NCI-H128 (cell line): ENCODE measurements around the gene DLGAP1.
A peak's percentile ranks its signal among the peaks of the same experiment; 100 is the strongest.

Experiments used
- DNase-seq: peaks from one replicate; lab custom pipeline; 2025; ENCODE audit not compliant: unreplicated experiment; lab: John Stamatoyannopoulos, UW

DLGAP1 gene

GRCh38 chr18:3526421-3527354 lies 928.4 kb downstream of the DLGAP1 start:
- peak; percentile 88 for DNase-seq

- no peak for DNase-seq
These were observed 929.2 kb downstream of the DLGAP1 start for GRCh38 chr18:3525870-3526420.

- no peak for DNase-seq
These were observed 930.4 kb downstream of the DLGAP1 start for GRCh38 chr18:3524706-3525105.

- no peak for DNase-seq
These were observed 934.6 kb downstream of the DLGAP1 start for GRCh38 chr18:3520230-3521085.

GRCh38 chr18:3514312-3515216 lies 940.5 kb downstream of the DLGAP1 start:
- no peak for DNase-seq

- DNase-seq: no peak
These were observed 941.6 kb downstream of the DLGAP1 start for GRCh38 chr18:3513481-3513880.

GRCh38 chr18:3511980-3512379 lies 943.1 kb downstream of the DLGAP1 start:
- DNase-seq: no peak

GRCh38 chr18:3510896-3511295 lies 944.2 kb downstream of the DLGAP1 start:
- DNase-seq: no peak

- DNase-seq: no peak
These were observed 945.1 kb downstream of the DLGAP1 start for GRCh38 chr18:3510024-3510423.

GRCh38 chr18:3508576-3509549 lies 946.2 kb downstream of the DLGAP1 start:
- DNase-seq: peak; percentile 69

GRCh38 chr18:3504637-3505036 lies 950.5 kb downstream of the DLGAP1 start:
- DNase-seq: no peak

- DNase-seq: no peak
These were observed 952.5 kb downstream of the DLGAP1 start for GRCh38 chr18:3502650-3503049.

GRCh38 chr18:3500016-3500415 lies 955.1 kb downstream of the DLGAP1 start:
- DNase-seq: no peak

- no peak for DNase-seq
These were observed 955.6 kb downstream of the DLGAP1 start for GRCh38 chr18:3499501-3499900.

GRCh38 chr18:3498698-3499471 lies 956.2 kb downstream of the DLGAP1 start:
- DNase-seq: no peak

- DNase-seq: no peak
These were observed 959.2 kb downstream of the DLGAP1 start for GRCh38 chr18:3495691-3496430.

GRCh38 chr18:3494569-3494968 lies 960.5 kb downstream of the DLGAP1 start:
- no peak for DNase-seq

- no peak for DNase-seq
These were observed 960.9 kb downstream of the DLGAP1 start for GRCh38 chr18:3494245-3494526.
